ENCODE measurements around the gene TMEM176A. TPM values are rescaled to one million over a fixed set of nuclear protein-coding genes. Genes with fewer than 3 reads are reported as not detected.
A peak's percentile ranks its signal among the peaks of the same experiment; 100 is the strongest.

The TMEM176A gene, protein sequence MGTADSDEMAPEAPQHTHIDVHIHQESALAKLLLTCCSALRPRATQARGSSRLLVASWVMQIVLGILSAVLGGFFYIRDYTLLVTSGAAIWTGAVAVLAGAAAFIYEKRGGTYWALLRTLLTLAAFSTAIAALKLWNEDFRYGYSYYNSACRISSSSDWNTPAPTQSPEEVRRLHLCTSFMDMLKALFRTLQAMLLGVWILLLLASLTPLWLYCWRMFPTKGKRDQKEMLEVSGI
- polyA plus RNA-seq (2011; rRNA removed) (0.05 TPM in 1 of 2 replicates, not detected in the other), polyA plus RNA-seq (2017; fragmentation: RNase III; extraction: RNeasy Plus Mini Kit Qiagen cat#74134 plus additional on column Dnase treatment) (not detected in 3 replicates), polyA minus RNA-seq (2011; rRNA and poly(A)+ RNA removed) (not detected in 2 replicates)
- 0.03 TPM in 1 of 2 replicates, not detected in the other for polyA plus RNA-seq (2012; cell fraction: cytosol; rRNA removed)
- not detected in 2 replicates for polyA plus RNA-seq (2012; cell fraction: nucleus; rRNA removed)

DNA sequence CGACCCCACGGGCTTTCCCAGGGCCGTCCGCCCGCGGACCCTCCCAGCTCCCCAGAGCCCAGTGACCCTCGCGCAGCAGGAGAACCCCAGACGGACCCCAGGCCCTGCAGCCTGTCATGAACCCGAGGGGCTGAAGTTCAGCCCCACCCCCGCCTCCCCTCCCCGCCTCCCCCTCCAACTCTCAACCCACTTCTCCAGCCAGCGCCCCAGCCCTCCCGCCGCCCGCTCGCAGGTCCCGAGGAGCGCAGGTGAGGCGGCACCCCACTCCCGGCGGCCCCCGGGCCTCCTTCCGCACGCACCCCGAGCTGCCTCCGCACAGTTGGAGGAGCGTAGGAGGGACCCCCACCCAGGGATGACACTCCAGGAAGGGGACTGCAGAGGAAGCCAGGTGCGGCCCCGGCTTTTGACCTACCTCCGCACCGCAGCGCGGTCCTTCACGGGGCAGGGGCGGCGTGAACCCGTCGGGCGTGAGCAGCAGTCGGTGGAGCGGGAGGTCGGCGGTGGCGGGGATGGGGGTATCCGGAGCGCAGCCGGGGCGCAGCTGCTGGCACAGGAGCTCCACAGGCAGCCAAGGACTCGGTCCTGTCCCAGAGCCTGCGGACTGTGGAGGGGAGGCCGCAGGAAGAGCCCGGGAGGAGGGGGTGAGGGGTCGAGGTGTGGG is at the start of gene TMEM176A:
TSS of gene TMEM176A (plus strand) at position 189 of the 661 bp plus-strand sequence. CDS start 782 bp downstream, outside the sequence.
- no peaks in the 10 kb centered on the region; the same call in 2 of the 3 replicates for H3K9me3 ChIP-seq
- TF ChIP-seq RFX5 (IDR thresholded peaks at IDR 0.05), result no peak
- no peak for TF ChIP-seq EHF (CRISPR knock-in tag; IDR thresholded peaks at IDR 0.05)
- TF ChIP-seq, protein P1, sequence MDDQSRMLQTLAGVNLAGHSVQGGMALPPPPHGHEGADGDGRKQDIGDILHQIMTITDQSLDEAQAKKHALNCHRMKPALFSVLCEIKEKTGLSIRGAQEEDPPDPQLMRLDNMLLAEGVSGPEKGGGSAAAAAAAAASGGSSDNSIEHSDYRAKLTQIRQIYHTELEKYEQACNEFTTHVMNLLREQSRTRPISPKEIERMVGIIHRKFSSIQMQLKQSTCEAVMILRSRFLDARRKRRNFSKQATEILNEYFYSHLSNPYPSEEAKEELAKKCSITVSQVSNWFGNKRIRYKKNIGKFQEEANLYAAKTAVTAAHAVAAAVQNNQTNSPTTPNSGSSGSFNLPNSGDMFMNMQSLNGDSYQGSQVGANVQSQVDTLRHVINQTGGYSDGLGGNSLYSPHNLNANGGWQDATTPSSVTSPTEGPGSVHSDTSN (IDR thresholded peaks at IDR 0.05), result no peak
- TF ChIP-seq, protein P2, sequence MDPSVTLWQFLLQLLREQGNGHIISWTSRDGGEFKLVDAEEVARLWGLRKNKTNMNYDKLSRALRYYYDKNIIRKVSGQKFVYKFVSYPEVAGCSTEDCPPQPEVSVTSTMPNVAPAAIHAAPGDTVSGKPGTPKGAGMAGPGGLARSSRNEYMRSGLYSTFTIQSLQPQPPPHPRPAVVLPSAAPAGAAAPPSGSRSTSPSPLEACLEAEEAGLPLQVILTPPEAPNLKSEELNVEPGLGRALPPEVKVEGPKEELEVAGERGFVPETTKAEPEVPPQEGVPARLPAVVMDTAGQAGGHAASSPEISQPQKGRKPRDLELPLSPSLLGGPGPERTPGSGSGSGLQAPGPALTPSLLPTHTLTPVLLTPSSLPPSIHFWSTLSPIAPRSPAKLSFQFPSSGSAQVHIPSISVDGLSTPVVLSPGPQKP (IDR thresholded peaks at IDR 0.05; ENCODE audit: low read depth, low read length), result no peak
- DNase-seq (ENCODE audit: low read depth in 1 of 2, low spot score in 1 of 2) (no peak), FAIRE-seq (no peak), ATAC-seq (no peak; a peak in 2 of 6 replicates)
- CTCF ChIA-PET, result no interaction called here
- H3K4me3 ChIP-seq, result no peak within 1 kb of the TSS
- H3K27ac ChIP-seq, result no peak within 1 kb of the TSS
- 41% methylated on average over 19 of the region's 54 CpGs for WGBS (ENCODE audit: missing lambda C conversion rate)
- H3K4me1 ChIP-seq, result no peaks in the 10 kb centered on the region
- POLR2A ChIA-PET, result no interaction called here
- H3K4me2 ChIP-seq, result peak within 1 kb of the TSS; percentile 37; the same call in 2 of the 3 replicates

DNA sequence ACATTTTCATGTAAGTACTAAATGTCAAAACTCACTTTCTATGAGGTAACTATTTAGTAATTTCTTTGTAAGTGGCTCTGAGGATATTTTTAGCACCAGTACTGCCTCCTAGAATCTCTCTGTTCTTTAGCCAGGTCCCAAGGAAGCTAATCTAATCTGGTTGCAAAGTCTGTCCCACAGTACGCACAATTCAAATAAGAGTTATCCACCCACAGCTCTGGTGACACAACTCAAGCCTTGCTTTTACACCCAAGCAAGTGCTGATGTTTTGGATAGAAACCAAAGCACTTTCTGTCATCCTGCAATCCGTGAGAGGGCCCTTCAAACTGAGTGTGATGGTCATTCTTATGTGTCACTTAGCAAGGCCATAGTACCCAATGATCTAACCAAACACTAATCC is 48.9 kb upstream of the TMEM176A start:
- POLR2A ChIA-PET, result no interaction called here
- TF ChIP-seq JUN (IDR thresholded peaks at IDR 0.05) (no peak), ZSCAN20 (CRISPR knock-in tag; IDR thresholded peaks at IDR 0.05) (no peak), MYC (IDR thresholded peaks at IDR 0.05; ENCODE audit: borderline replicate concordance, low read length) (no peak), ZFP36 (IDR thresholded peaks at IDR 0.05; ENCODE audit: borderline replicate concordance, partially characterized antibody) (no peak), HOXB13 (CRISPR knock-in tag; IDR thresholded peaks at IDR 0.05; ENCODE audit: low read depth) (no peak)
- TF ChIP-seq, protein P2 (IDR thresholded peaks at IDR 0.05; ENCODE audit: low read depth, low read length), result no peak
- TF ChIP-seq, protein P3, sequence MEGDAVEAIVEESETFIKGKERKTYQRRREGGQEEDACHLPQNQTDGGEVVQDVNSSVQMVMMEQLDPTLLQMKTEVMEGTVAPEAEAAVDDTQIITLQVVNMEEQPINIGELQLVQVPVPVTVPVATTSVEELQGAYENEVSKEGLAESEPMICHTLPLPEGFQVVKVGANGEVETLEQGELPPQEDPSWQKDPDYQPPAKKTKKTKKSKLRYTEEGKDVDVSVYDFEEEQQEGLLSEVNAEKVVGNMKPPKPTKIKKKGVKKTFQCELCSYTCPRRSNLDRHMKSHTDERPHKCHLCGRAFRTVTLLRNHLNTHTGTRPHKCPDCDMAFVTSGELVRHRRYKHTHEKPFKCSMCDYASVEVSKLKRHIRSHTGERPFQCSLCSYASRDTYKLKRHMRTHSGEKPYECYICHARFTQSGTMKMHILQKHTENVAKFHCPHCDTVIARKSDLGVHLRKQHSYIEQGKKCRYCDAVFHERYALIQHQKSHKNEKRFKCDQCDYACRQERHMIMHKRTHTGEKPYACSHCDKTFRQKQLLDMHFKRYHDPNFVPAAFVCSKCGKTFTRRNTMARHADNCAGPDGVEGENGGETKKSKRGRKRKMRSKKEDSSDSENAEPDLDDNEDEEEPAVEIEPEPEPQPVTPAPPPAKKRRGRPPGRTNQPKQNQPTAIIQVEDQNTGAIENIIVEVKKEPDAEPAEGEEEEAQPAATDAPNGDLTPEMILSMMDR (IDR thresholded peaks at IDR 0.05), result no peak
- Histone ChIP-seq H3K9me3 (no peaks in the 10 kb centered on the region), H3K4me3 (no peak overlapping the region), H3K4me1 (no peaks in the 10 kb centered on the region), H3K27ac (no peak overlapping the region), H3K4me2 (no peak overlapping the region)
- ATAC-seq (no peak), DNase-seq (ENCODE audit: low read depth in 1 of 2, low spot score in 1 of 2) (no peak), FAIRE-seq (no peak)
- CTCF ChIA-PET, result no interaction called here
- 33% methylated on average over 2 of the region's 2 CpGs for WGBS (ENCODE audit: missing lambda C conversion rate)

DNA sequence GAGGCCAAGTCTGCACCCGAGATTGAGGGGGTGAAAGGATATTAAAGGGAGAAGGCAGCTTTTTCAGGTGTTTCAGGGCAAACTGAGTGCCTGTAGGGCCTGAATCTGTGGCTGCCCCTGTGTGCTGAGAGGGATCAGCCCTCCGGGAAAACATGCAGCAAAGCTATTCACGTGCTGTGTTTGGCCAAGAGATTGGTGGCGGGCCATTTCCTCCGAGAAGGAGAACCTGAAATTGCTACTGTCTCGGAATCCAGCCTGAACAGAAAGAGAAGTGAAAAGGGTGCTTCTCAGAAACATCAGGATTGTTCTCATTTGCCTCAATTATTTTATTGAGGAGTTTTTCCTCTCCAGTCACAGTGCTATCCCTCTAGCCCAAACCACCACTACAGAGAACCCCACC is 47.3 kb upstream of the TMEM176A start:
- Histone ChIP-seq H3K9me3 (no peaks in the 10 kb centered on the region), H3K27ac (no peak overlapping the region), H3K4me3 (no peak overlapping the region), H3K4me2 (no peak overlapping the region), H3K4me1 (no peaks in the 10 kb centered on the region)
- DNase-seq (ENCODE audit: low read depth in 1 of 2, low spot score in 1 of 2) (no peak), ATAC-seq (no peak), FAIRE-seq (no peak)
- POLR2A ChIA-PET, result no interaction called here
- TF ChIP-seq CEBPB (IDR thresholded peaks at IDR 0.05), result no peak
- CTCF ChIA-PET, result no interaction called here
- WGBS (ENCODE audit: missing lambda C conversion rate), result 9% methylated on average over 6 of the region's 6 CpGs

Data from A549 (cell line).